GM12892 (cell line): ENCODE data around the gene KIF16B.

Experiments
- POLR2A ChIP-seq: IDR thresholded peaks from 2 replicates; pipeline ENCODE4 v1.6.1; 2011; ENCODE audit warnings: low read depth, low read length, control low read depth
- POLR2AphosphoS5 ChIP-seq: IDR thresholded peaks from 2 replicates; pipeline ENCODE4 v1.6.1; 2011; ENCODE audit warnings: low read depth, low read length, control low read depth
- TAF1 ChIP-seq: IDR thresholded peaks from 2 replicates; pipeline ENCODE4 v1.6.1; 2011; ENCODE audit warnings: low read depth, mild to moderate bottlenecking, control low read depth, low read length, borderline replicate concordance

DNA sequence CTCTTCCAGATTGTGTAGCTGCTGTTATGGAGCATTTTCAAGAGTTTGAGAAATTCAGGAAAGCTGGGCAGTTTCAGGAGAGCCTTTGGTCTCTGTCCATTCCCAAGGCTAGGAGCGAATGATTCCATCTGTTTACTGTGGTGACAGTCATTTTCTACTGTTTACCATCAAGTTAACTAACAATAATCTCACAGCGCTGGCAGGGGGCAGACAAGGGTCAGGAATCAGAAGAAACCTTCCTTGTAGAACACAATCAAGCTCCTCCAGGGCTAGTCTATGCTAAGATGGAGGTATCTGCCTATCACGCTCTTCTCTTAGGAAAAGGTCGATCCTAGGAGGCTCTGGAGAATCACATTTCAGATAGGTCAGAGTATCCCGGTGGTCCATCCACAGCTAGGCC lies 293.9 kb downstream of the KIF16B start:
- TF ChIP-seq TAF1 (no peak), POLR2A (no peak), POLR2AphosphoS5 (no peak)
